Glutamatergic neuron (in vitro differentiated cells): Measurements from ENCODE around the gene LAMB1. TPM values are rescaled to one million over a fixed set of nuclear protein-coding genes. Genes with fewer than 3 reads are reported as not detected.

Experiments used
- DNase-seq: peaks from one replicate; pipeline ENCODE4 v3.0.0; 2022
- H3K27ac Mint-ChIP-seq: one replicate; pipeline ENCODE4 v1.8.0; 2020; ENCODE audit warnings: mild to moderate bottlenecking, mixed read lengths, inconsistent platforms; ENCODE audit not compliant: unreplicated experiment
- H3K27me3 Mint-ChIP-seq: one replicate; pipeline ENCODE4 v1.8.0; 2020; ENCODE audit warnings: mild to moderate bottlenecking, moderate library complexity, mixed read lengths, inconsistent platforms; ENCODE audit not compliant: unreplicated experiment
- H3K36me3 Mint-ChIP-seq: one replicate; pipeline ENCODE4 v1.8.0; 2020; ENCODE audit warnings: mild to moderate bottlenecking, mixed read lengths, inconsistent platforms; ENCODE audit not compliant: unreplicated experiment
- H3K4me1 Mint-ChIP-seq: one replicate; pipeline ENCODE4 v1.8.0; 2020; ENCODE audit warnings: mild to moderate bottlenecking, low read depth, mixed read lengths, inconsistent platforms; ENCODE audit not compliant: unreplicated experiment
- H3K4me3 Mint-ChIP-seq: one replicate; pipeline ENCODE4 v1.8.0; 2020; ENCODE audit warnings: mild to moderate bottlenecking, mixed read lengths, inconsistent platforms; ENCODE audit not compliant: unreplicated experiment
- H3K9me3 Mint-ChIP-seq: one replicate; pipeline ENCODE4 v1.8.0; 2020; ENCODE audit warnings: mild to moderate bottlenecking, moderate library complexity, mixed read lengths, inconsistent platforms; ENCODE audit not compliant: unreplicated experiment
- total RNA-seq: library from RNA; stranded (reverse); fragmentation: NEBNext Ultra II Directional; extraction: Animal tissue kit (Norgen Biotek cat#: 25700); gene quantifications from one replicate; pipeline ENCODE4 v1.2.1, GENCODE V29; 2021; ENCODE audit not compliant: unreplicated experiment
- TF ChIP-seq, protein P1 (sequence below): fragments of 200-600 bp; sonication (generic); IDR thresholded peaks from one replicate; pipeline ENCODE4 v1.5.0; 2021; ENCODE audit not compliant: partially characterized antibody, unreplicated experiment

Gene LAMB1
- total RNA-seq, 1 donor from 2014 or later, result 326 TPM

- Mint-ChIP-seq H3K4me3 (no peak overlapping the region), H3K27ac (peak overlapping the region; percentile 59), H3K27me3 (peaks cover 9% of the 10 kb centered on the region), H3K4me1 (peaks cover 10% of the 10 kb centered on the region), H3K36me3 (no peaks in the 10 kb centered on the region), H3K9me3 (peaks cover 2% of the 10 kb centered on the region)
- DNase-seq, result no peak
- TF ChIP-seq, protein P1, sequence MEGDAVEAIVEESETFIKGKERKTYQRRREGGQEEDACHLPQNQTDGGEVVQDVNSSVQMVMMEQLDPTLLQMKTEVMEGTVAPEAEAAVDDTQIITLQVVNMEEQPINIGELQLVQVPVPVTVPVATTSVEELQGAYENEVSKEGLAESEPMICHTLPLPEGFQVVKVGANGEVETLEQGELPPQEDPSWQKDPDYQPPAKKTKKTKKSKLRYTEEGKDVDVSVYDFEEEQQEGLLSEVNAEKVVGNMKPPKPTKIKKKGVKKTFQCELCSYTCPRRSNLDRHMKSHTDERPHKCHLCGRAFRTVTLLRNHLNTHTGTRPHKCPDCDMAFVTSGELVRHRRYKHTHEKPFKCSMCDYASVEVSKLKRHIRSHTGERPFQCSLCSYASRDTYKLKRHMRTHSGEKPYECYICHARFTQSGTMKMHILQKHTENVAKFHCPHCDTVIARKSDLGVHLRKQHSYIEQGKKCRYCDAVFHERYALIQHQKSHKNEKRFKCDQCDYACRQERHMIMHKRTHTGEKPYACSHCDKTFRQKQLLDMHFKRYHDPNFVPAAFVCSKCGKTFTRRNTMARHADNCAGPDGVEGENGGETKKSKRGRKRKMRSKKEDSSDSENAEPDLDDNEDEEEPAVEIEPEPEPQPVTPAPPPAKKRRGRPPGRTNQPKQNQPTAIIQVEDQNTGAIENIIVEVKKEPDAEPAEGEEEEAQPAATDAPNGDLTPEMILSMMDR, result no peak
These were observed 65.4 kb downstream of the LAMB1 start for GRCh38 chr7:107937531-107937930.

GRCh38 chr7:107936312-107936711, 66.6 kb downstream of the LAMB1 start:
- Mint-ChIP-seq H3K4me3 (no peak overlapping the region), H3K27ac (no peak overlapping the region), H3K36me3 (no peaks in the 10 kb centered on the region), H3K9me3 (peaks cover 4% of the 10 kb centered on the region), H3K4me1 (peaks cover 10% of the 10 kb centered on the region), H3K27me3 (peaks cover 9% of the 10 kb centered on the region)
- TF ChIP-seq, protein P1, result no peak
- DNase-seq, result no peak

DNA sequence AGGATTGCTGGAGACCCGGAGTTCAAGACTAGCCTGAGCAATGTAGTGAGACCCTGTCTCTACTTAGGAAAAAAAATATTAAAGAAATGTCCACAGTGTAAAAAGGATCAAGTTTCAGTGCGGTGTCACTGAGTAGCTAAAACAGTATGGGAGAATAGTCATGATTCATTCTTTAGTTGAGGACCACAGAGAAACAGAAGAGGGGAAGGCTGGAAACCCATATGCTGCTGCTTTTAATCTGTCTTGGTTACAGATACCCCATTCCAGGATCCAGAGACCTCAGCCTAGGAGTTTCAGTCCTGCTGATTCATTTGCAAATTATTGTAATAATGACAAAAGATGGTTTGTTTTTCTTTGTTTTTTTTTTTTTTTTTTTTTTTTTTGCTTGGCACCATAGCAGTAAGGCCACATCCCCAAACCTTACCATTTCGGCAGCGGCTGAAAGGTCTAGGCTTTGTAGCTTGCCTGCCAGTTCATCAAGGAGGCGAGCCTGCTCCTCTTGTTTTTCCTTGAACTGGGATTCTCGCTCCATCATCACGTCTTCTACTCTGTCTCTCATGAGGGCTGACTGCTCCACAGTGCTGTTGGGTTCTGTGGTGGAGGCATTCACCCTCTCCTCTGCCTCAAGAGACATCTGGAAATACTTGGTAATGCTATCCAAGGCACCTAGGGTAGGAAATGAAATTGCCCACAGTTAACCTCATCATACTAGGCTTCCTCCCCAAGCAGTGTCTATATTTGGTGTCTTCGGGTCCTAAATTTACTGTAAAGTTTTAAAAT, 67.8 kb downstream of the LAMB1 start:
- TF ChIP-seq, protein P1, result no peak
- H3K4me3 Mint-ChIP-seq, result no peak overlapping the region
- no peak for DNase-seq
- H3K27me3 Mint-ChIP-seq, result peaks cover 9% of the 10 kb centered on the region
- H3K27ac Mint-ChIP-seq, result peak overlapping the region; percentile 36
- no peaks in the 10 kb centered on the region for H3K36me3 Mint-ChIP-seq
- peaks cover 10% of the 10 kb centered on the region for H3K4me1 Mint-ChIP-seq
- peaks cover 4% of the 10 kb centered on the region for H3K9me3 Mint-ChIP-seq

GRCh38 chr7:107933386-107934013, 69.5 kb downstream of the LAMB1 start:
- peaks cover 4% of the 10 kb centered on the region for H3K9me3 Mint-ChIP-seq
- peaks cover 6% of the 10 kb centered on the region for H3K27me3 Mint-ChIP-seq
- no peak overlapping the region for H3K4me3 Mint-ChIP-seq
- TF ChIP-seq, protein P1, result no peak
- no peak overlapping the region for H3K27ac Mint-ChIP-seq
- H3K4me1 Mint-ChIP-seq, result peaks cover 10% of the 10 kb centered on the region
- DNase-seq, result no peak
- H3K36me3 Mint-ChIP-seq, result no peaks in the 10 kb centered on the region

- H3K4me1 Mint-ChIP-seq, result peaks cover 10% of the 10 kb centered on the region
- H3K36me3 Mint-ChIP-seq, result no peaks in the 10 kb centered on the region
- peaks cover 4% of the 10 kb centered on the region for H3K9me3 Mint-ChIP-seq
- peaks cover 6% of the 10 kb centered on the region for H3K27me3 Mint-ChIP-seq
- DNase-seq, result no peak
- TF ChIP-seq, protein P1, result no peak
- H3K4me3 Mint-ChIP-seq, result no peak overlapping the region
- peak overlapping the region; percentile 52 for H3K27ac Mint-ChIP-seq
These were observed 70.2 kb downstream of the LAMB1 start for GRCh38 chr7:107932805-107933204.
